ENCODE measurements around the gene AUTS2.
"Not testable (repeated sequence)": the region's sequence is repeated elsewhere in the genome, so short reads cannot be mapped to it uniquely, and the experiment has no call there.

Gene AUTS2

GRCh38 chr7:70573696-70574095 lies 975.4 kb downstream of the AUTS2 start:
- no peak for DNase-seq

GRCh38 chr7:70574314-70574834 lies 976.1 kb downstream of the AUTS2 start:
- no peak for DNase-seq

- peak; percentile 15 for DNase-seq
These were observed 976.9 kb downstream of the AUTS2 start for GRCh38 chr7:70574970-70575799.

GRCh38 chr7:70577078-70577477 lies 978.8 kb downstream of the AUTS2 start:
- no peak for DNase-seq

- DNase-seq, result no peak
These were observed 979.9 kb downstream of the AUTS2 start for GRCh38 chr7:70578131-70578530.

- no peak for DNase-seq
These were observed 981.3 kb downstream of the AUTS2 start for GRCh38 chr7:70579397-70580097.

- DNase-seq, result no peak
These were observed 981.9 kb downstream of the AUTS2 start for GRCh38 chr7:70580161-70580560.

- DNase-seq, result no peak
These were observed 984.9 kb downstream of the AUTS2 start for GRCh38 chr7:70582927-70583895.

GRCh38 chr7:70583965-70584883 lies 985.9 kb downstream of the AUTS2 start:
- DNase-seq, result no peak

- no peak for DNase-seq
These were observed 986.8 kb downstream of the AUTS2 start for GRCh38 chr7:70585071-70585470.

- DNase-seq, result no peak
These were observed 988.5 kb downstream of the AUTS2 start for GRCh38 chr7:70586822-70587221.

- no peak for DNase-seq
These were observed 989.5 kb downstream of the AUTS2 start for GRCh38 chr7:70587739-70588138.

- DNase-seq, result no peak
These were observed 990.1 kb downstream of the AUTS2 start for GRCh38 chr7:70588191-70588921.

- no peak for DNase-seq
These were observed 990.7 kb downstream of the AUTS2 start for GRCh38 chr7:70589010-70589409.

- no peak for DNase-seq
These were observed 991.3 kb downstream of the AUTS2 start for GRCh38 chr7:70589590-70589989.

- DNase-seq, result no peak
These were observed 992.0 kb downstream of the AUTS2 start for GRCh38 chr7:70590126-70590854.

GRCh38 chr7:70591643-70592042 lies 993.4 kb downstream of the AUTS2 start:
- DNase-seq, result no peak

- DNase-seq, result no peak
These were observed 993.9 kb downstream of the AUTS2 start for GRCh38 chr7:70592171-70592570.

GRCh38 chr7:70594170-70594569 lies 995.9 kb downstream of the AUTS2 start:
- no peak for DNase-seq

GRCh38 chr7:70594885-70595284 lies 996.6 kb downstream of the AUTS2 start:
- DNase-seq, result not testable (repeated sequence)
